ENCODE data around the gene TMEM187.

TMEM187 gene

GRCh38 chrX:153972368-153973126, at the start of gene TMEM187:
TMEM187 (plus strand) TSS chrX:153972754; CDS start chrX:153982063, 9,309 bp downstream.
- DNase-seq: peak; percentile 87

GRCh38 chrX:153922932-153923857, 49.4 kb upstream of the TMEM187 start:
- no peak for DNase-seq

GRCh38 chrX:153924149-153924861, 48.2 kb upstream of the TMEM187 start:
- DNase-seq: peak; percentile 31

GRCh38 chrX:153925387-153925738, 47.2 kb upstream of the TMEM187 start:
- no peak for DNase-seq

- peak; percentile 49 for DNase-seq
Measured at GRCh38 chrX:153925739-153926551, 46.6 kb upstream of the TMEM187 start, which contains the start of gene ARHGAP4. ARHGAP4 (minus strand) TSS chrX:153926264; CDS start chrX:153926202, 62 bp downstream.

- DNase-seq: peak; percentile 17
Measured at GRCh38 chrX:153926552-153926857, 46.0 kb upstream of the TMEM187 start.

- peak; percentile 72 for DNase-seq
Measured at GRCh38 chrX:153926858-153927671, 45.5 kb upstream of the TMEM187 start.

GRCh38 chrX:153927672-153927921, 45.0 kb upstream of the TMEM187 start:
- DNase-seq: no peak

GRCh38 chrX:153927922-153928760, 44.4 kb upstream of the TMEM187 start:
- peak; percentile 91 for DNase-seq

GRCh38 chrX:153928846-153929245, 43.7 kb upstream of the TMEM187 start:
- DNase-seq: no peak

- no peak for DNase-seq
Measured at GRCh38 chrX:153929576-153929975, 43.0 kb upstream of the TMEM187 start.

GRCh38 chrX:153930011-153930910, 42.3 kb upstream of the TMEM187 start:
- no peak for DNase-seq

GRCh38 chrX:153931151-153931550, 41.4 kb upstream of the TMEM187 start:
- no peak for DNase-seq

- DNase-seq: no peak
Measured at GRCh38 chrX:153931748-153932147, 40.8 kb upstream of the TMEM187 start.

GRCh38 chrX:153932220-153932915, 40.2 kb upstream of the TMEM187 start:
- DNase-seq: no peak

GRCh38 chrX:153933748-153934147, 38.8 kb upstream of the TMEM187 start:
- no peak for DNase-seq

- DNase-seq: no peak
Measured at GRCh38 chrX:153934148-153934761, 38.3 kb upstream of the TMEM187 start.

- DNase-seq: peak; percentile 65
Measured at GRCh38 chrX:153934762-153935325, 37.7 kb upstream of the TMEM187 start, which contains the start of gene NAA10. NAA10 (minus strand) TSS chrX:153935037; CDS start chrX:153934904, 133 bp downstream.

All from activated naive CD4-positive, alpha-beta T cell treated with Interleukin-2 at 50 U/mL for 16 hours (primary cell).